VCaP (cell line): Measurements from ENCODE around the gene TAGLN2.
A peak's percentile ranks its signal among the peaks of the same experiment; 100 is the strongest.

Experiments
- H3K27ac ChIP-seq: fragments of 450-650 bp; 2 replicates; pipeline ENCODE4 v1.5.1; 2017
- CTCF ChIP-seq: fragments of 450-650 bp; conservative IDR thresholded peaks from 2 replicates; pipeline ENCODE4 v1.5.1; 2017; ENCODE audit warnings: mild to moderate bottlenecking, moderate library complexity

Gene TAGLN2

GRCh38 chr1:159933347-159933746 is 8.0 kb upstream of the TAGLN2 start:
- H3K27ac ChIP-seq, result peak overlapping the region; percentile 20; the same call in 1 of the 2 replicates

GRCh38 chr1:159932296-159933285 is 7.3 kb upstream of the TAGLN2 start:
- TF ChIP-seq CTCF, result no peak
- peak overlapping the region; percentile 20; the same call in 1 of the 2 replicates for H3K27ac ChIP-seq

More at GRCh38 chr1:159933347-159933746, 8.0 kb upstream of the TAGLN2 start:
- no peak for TF ChIP-seq CTCF

GRCh38 chr1:159931795-159932173 is 6.5 kb upstream of the TAGLN2 start:
- TF ChIP-seq CTCF, result no peak
- H3K27ac ChIP-seq, result no peak overlapping the region

- no peak for TF ChIP-seq CTCF
- no peak overlapping the region for H3K27ac ChIP-seq
Measured at GRCh38 chr1:159931101-159931794, 5.9 kb upstream of the TAGLN2 start.

- TF ChIP-seq CTCF, result no peak
Measured at GRCh38 chr1:159930634-159931033, 5.3 kb upstream of the TAGLN2 start.

GRCh38 chr1:159930216-159930615 is 4.9 kb upstream of the TAGLN2 start:
- no peak for TF ChIP-seq CTCF
- no peak overlapping the region for H3K27ac ChIP-seq

More at GRCh38 chr1:159930634-159931033, 5.3 kb upstream of the TAGLN2 start:
- no peak overlapping the region for H3K27ac ChIP-seq
